Activated naive CD4-positive, alpha-beta T cell treated with anti-CD3 and anti-CD28 coated beads, Interleukin-2, amount 50 U/mL, for 72 hours (primary cell): Measurements from ENCODE around the gene SLC25A13. TPM values are rescaled to one million over a fixed set of nuclear protein-coding genes. Genes with fewer than 3 reads are reported as not detected.
"Not testable (repeated sequence)": the region's sequence is repeated elsewhere in the genome, so short reads cannot be mapped to it uniquely, and the experiment has no call there.

Experiments used
- ATAC-seq, 2 donors: fragments of 150-1000 bp; cut with Tn5 transposase; 2 replicates each; pipeline ENCODE4 v1.10.0; 2021; ENCODE audit warnings: mild to moderate bottlenecking in 2 of 2, moderate library complexity in 2 of 2
- DNase-seq, 2 donors: peaks; one replicate each; pipeline ENCODE4 v3.0.0; 2021 to 2022; ENCODE audit warnings: low spot score in 2 of 2
- H3K27ac Mint-ChIP-seq, 2 donors: one replicate each; pipeline ENCODE4 v1.8.0; 2022; ENCODE audit warnings: mild to moderate bottlenecking in 2 of 2, mixed read lengths in 2 of 2
- H3K36me3 Mint-ChIP-seq, 2 donors: one replicate each; pipeline ENCODE4 v1.8.0; 2022; ENCODE audit warnings: mixed read lengths in 2 of 2
- H3K9me3 Mint-ChIP-seq, 2 donors: one replicate each; pipeline ENCODE4 v1.8.0; 2022; ENCODE audit warnings: mixed read lengths in 2 of 2
- total RNA-seq, 2 donors: library from RNA; stranded (reverse); gene quantifications; one replicate each; pipeline ENCODE4 v1.2.3, GENCODE V29; 2022

SLC25A13 gene
- total RNA-seq, 2 donors from 2014 or later = 13.2 to 13.7 TPM

GRCh38 chr7:96331233-96331632 lies 9.3 kb upstream of the SLC25A13 start:
- H3K9me3 Mint-ChIP-seq = peaks cover 0 to 4% of the 10 kb centered on the region in 2 donors
- no peak for ATAC-seq
- H3K36me3 Mint-ChIP-seq = no peaks in the 10 kb centered on the region

GRCh38 chr7:96330193-96330592 lies 8.3 kb upstream of the SLC25A13 start:
- ATAC-seq = no peak
- H3K36me3 Mint-ChIP-seq = peaks cover 0 to 5% of the 10 kb centered on the region in 2 donors
- no peak for DNase-seq
- no peak overlapping the region for H3K27ac Mint-ChIP-seq
- H3K9me3 Mint-ChIP-seq = peaks cover 4 to 7% of the 10 kb centered on the region in 2 donors

More at GRCh38 chr7:96331233-96331632, 9.3 kb upstream of the SLC25A13 start:
- DNase-seq = no peak
- H3K27ac Mint-ChIP-seq = no peak overlapping the region

GRCh38 chr7:96329241-96329640 lies 7.3 kb upstream of the SLC25A13 start:
- ATAC-seq (no peak), DNase-seq (no peak)
- no peak overlapping the region for H3K27ac Mint-ChIP-seq
- peaks cover 0 to 5% of the 10 kb centered on the region in 2 donors for H3K36me3 Mint-ChIP-seq
- peaks cover 4 to 7% of the 10 kb centered on the region in 2 donors for H3K9me3 Mint-ChIP-seq

GRCh38 chr7:96328016-96328415 lies 6.1 kb upstream of the SLC25A13 start:
- no peak for DNase-seq
- peaks cover 3 to 4% of the 10 kb centered on the region in 2 donors for H3K9me3 Mint-ChIP-seq
- H3K27ac Mint-ChIP-seq = peak overlapping the region in 1 of 2 donors; percentile 32
- H3K36me3 Mint-ChIP-seq = peaks cover 0 to 10% of the 10 kb centered on the region in 2 donors
- ATAC-seq = no peak

- ATAC-seq = no peak
- DNase-seq = no peak
- Mint-ChIP-seq H3K9me3 (peaks cover 3 to 4% of the 10 kb centered on the region in 2 donors), H3K27ac (no peak overlapping the region), H3K36me3 (peaks cover 0 to 10% of the 10 kb centered on the region in 2 donors)
Observed at GRCh38 chr7:96327429-96327828, 5.5 kb upstream of the SLC25A13 start.

- not testable (repeated sequence) for H3K36me3 Mint-ChIP-seq, ATAC-seq, DNase-seq, H3K27ac Mint-ChIP-seq, H3K9me3 Mint-ChIP-seq
Observed at GRCh38 chr7:96326752-96327151, 4.9 kb upstream of the SLC25A13 start.

- Mint-ChIP-seq H3K9me3 (peaks cover 3 to 4% of the 10 kb centered on the region in 2 donors), H3K27ac (peak overlapping the region in 1 of 2 donors; percentile 95), H3K36me3 (peaks cover 4 to 10% of the 10 kb centered on the region in 2 donors)
- DNase-seq (no peak), ATAC-seq (no peak)
Observed at GRCh38 chr7:96322847-96323461, 1.1 kb upstream of the SLC25A13 start.

- DNase-seq = no peak
- Mint-ChIP-seq H3K9me3 (peaks cover 3 to 4% of the 10 kb centered on the region in 2 donors), H3K27ac (peak overlapping the region; percentile 77 to 95), H3K36me3 (peaks cover 6 to 10% of the 10 kb centered on the region in 2 donors)
- no peak for ATAC-seq
Observed at GRCh38 chr7:96322373-96322695, 436 bp upstream of the SLC25A13 start.

- peaks cover 3 to 4% of the 10 kb centered on the region in 2 donors for H3K9me3 Mint-ChIP-seq
- peaks cover 6 to 10% of the 10 kb centered on the region in 2 donors for H3K36me3 Mint-ChIP-seq
- DNase-seq (peak in 1 of 2 donors; percentile 59), ATAC-seq (peak; percentile 38 to 53)
- peak overlapping the region; percentile 26 to 95 for H3K27ac Mint-ChIP-seq
Observed at GRCh38 chr7:96321031-96321657, 754 bp downstream of the SLC25A13 start.

- DNase-seq (no peak), ATAC-seq (peak; percentile 42 to 82)
- H3K36me3 Mint-ChIP-seq = peaks cover 5 to 6% of the 10 kb centered on the region in 2 donors
- peak overlapping the region; percentile 26 to 95 for H3K27ac Mint-ChIP-seq
- H3K9me3 Mint-ChIP-seq = no peaks in the 10 kb centered on the region
Observed at GRCh38 chr7:96320442-96320841, 1.5 kb downstream of the SLC25A13 start.

GRCh38 chr7:96319439-96319838 lies 2.5 kb downstream of the SLC25A13 start:
- DNase-seq = no peak
- no peak for ATAC-seq
- H3K27ac Mint-ChIP-seq = no peak overlapping the region
- no peaks in the 10 kb centered on the region for H3K9me3 Mint-ChIP-seq
- peaks cover 5 to 6% of the 10 kb centered on the region in 2 donors for H3K36me3 Mint-ChIP-seq

- H3K36me3 Mint-ChIP-seq = peaks cover 7 to 16% of the 10 kb centered on the region in 2 donors
- H3K9me3 Mint-ChIP-seq = no peaks in the 10 kb centered on the region
- DNase-seq = no peak
- no peak for ATAC-seq
- no peak overlapping the region for H3K27ac Mint-ChIP-seq
Observed at GRCh38 chr7:96316949-96317348, 4.9 kb downstream of the SLC25A13 start.

GRCh38 chr7:96315125-96315512 lies 6.8 kb downstream of the SLC25A13 start:
- DNase-seq (no peak), ATAC-seq (no peak)
- Mint-ChIP-seq H3K27ac (no peak overlapping the region), H3K36me3 (peaks cover 7 to 17% of the 10 kb centered on the region in 2 donors), H3K9me3 (no peaks in the 10 kb centered on the region)

- H3K9me3 Mint-ChIP-seq = no peaks in the 10 kb centered on the region
- H3K27ac Mint-ChIP-seq = no peak overlapping the region
- no peak for DNase-seq
- H3K36me3 Mint-ChIP-seq = peaks cover 7 to 23% of the 10 kb centered on the region in 2 donors
- no peak for ATAC-seq
Observed at GRCh38 chr7:96314402-96315124, 7.3 kb downstream of the SLC25A13 start.

- ATAC-seq = no peak
- H3K27ac Mint-ChIP-seq = no peak overlapping the region
- no peak for DNase-seq
Observed at GRCh38 chr7:96313940-96314339, 8.0 kb downstream of the SLC25A13 start.

GRCh38 chr7:96312502-96312901 lies 9.4 kb downstream of the SLC25A13 start:
- Mint-ChIP-seq H3K36me3 (peaks cover 11 to 20% of the 10 kb centered on the region in 2 donors), H3K9me3 (no peaks in the 10 kb centered on the region), H3K27ac (no peak overlapping the region)
- no peak for DNase-seq
- no peak for ATAC-seq

More at GRCh38 chr7:96313940-96314339, 8.0 kb downstream of the SLC25A13 start:
- Mint-ChIP-seq H3K36me3 (peaks cover 7 to 26% of the 10 kb centered on the region in 2 donors), H3K9me3 (no peaks in the 10 kb centered on the region)

GRCh38 chr7:96311967-96312366 lies 9.9 kb downstream of the SLC25A13 start:
- DNase-seq (no peak), ATAC-seq (no peak)
- Mint-ChIP-seq H3K9me3 (no peaks in the 10 kb centered on the region), H3K36me3 (peaks cover 11 to 20% of the 10 kb centered on the region in 2 donors), H3K27ac (no peak overlapping the region)
